Endometrial microvascular endothelial cells (primary cell): ENCODE results near the gene POR. TPM values are rescaled to one million over a fixed set of nuclear protein-coding genes. Genes with fewer than 3 reads are reported as not detected.
"Not testable (repeated sequence)": the region's sequence is repeated elsewhere in the genome, so short reads cannot be mapped to it uniquely, and the experiment has no call there.

Experiments used
- in situ Hi-C: cut with HindIII; loops from 2 replicates; pipeline ENCODE4 v1.10.0; 2017; ENCODE audit warnings: low sequenced_read_pairs, low pct_unique_long_range_greater_than_20kb; ENCODE audit errors: inconsistent ontology term
- total RNA-seq: library from RNA; depleted of rRNA; stranded (reverse); fragments of >200 nt; gene quantifications from one replicate; pipeline ENCODE4 v1.2.3, GENCODE V29; 2015; ENCODE audit errors: inconsistent ontology term

POR gene
- total RNA-seq, 1 donor from 2014 or later, result 50.1 TPM

DNA sequence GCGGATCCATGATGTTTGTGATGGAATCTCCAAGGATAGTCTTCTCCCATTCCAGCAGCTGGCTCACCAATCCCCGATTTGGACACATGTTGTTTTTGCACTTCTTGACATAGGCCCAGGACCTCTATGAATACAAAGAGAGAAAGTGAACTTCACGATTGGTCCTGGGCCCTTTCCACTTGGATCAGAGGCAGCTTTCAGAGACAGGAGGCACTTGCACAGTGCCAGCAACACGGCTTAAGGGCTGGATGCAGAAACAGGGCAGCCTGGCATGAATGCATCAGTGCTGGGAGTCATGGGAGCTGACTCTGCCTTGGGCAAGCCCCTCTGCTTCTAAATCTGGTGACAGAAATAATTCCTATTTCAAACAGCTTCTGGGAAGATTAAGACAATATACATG, 81.5 kb downstream of the POR start:
- in situ Hi-C loops, result no loop called here

DNA sequence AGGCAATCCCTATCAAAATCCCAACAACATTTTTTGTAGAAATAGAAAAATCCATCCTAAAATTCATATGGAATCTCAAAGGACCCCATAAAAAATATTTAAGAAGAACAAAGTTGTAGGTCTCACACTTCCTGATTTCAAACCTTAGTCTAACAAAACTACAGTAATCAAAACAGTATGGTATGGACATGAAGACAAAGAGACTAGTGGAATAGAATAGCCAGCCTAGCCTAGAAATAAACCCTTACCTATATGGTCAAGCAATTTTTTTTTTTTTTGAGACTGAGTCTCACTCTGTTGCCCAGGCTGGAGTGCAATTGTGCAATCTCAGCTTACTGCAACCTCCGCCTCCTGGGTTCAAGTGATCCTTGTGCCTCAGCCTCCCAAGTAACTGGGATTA, 83.1 kb downstream of the POR start:
- in situ Hi-C loops, result no loop called here

GRCh38 chr7:76000566-76000965, 85.6 kb downstream of the POR start:
- in situ Hi-C loops, result no loop called here

- in situ Hi-C loops, result no loop called here
Observed at GRCh38 chr7:76002139-76002538, 87.2 kb downstream of the POR start.

DNA sequence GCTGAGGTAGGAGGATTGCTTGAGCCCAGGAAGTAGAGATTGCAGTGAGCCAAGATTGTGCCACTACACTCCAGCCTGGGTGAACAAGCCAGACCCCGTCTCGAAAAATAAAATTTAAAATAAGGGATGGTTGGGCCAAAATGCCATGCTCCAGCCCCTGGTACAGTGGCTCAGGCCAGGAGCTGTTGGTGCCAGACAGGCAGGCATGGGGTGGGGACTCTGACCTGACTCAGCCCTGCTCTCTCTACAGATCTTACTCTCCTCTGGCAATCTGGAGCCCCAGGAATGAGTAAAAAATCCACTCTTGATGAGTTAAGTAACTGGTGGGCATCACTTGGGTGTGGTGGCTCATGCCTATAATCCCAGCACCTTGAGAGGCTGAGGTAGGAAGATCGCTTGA, 87.9 kb downstream of the POR start:
- in situ Hi-C loops, result no loop called here

- in situ Hi-C loops, result no loop called here
Observed at GRCh38 chr7:76003351-76003750, 88.4 kb downstream of the POR start.

DNA sequence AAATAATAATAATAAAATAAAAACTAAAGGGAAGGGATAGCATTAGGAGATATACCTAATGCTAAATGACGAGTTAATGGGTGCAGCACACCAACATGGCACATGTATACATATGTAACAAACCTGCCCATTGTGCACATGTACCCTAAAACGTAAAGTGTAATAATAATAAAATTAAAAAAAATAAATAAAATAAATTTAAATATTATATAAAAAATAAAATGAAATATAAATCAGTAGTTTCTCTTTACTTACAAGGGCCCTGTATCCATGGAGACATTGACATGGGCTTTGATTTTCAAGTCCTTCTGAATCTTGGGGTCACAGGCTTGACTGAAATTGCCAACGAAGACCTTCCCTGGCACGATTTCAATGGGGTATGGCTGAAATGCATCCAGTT, 90.0 kb downstream of the POR start:
- in situ Hi-C loops, result not testable (repeated sequence)

GRCh38 chr7:76008156-76008687, 93.3 kb downstream of the POR start:
- in situ Hi-C loops, result no loop called here

DNA sequence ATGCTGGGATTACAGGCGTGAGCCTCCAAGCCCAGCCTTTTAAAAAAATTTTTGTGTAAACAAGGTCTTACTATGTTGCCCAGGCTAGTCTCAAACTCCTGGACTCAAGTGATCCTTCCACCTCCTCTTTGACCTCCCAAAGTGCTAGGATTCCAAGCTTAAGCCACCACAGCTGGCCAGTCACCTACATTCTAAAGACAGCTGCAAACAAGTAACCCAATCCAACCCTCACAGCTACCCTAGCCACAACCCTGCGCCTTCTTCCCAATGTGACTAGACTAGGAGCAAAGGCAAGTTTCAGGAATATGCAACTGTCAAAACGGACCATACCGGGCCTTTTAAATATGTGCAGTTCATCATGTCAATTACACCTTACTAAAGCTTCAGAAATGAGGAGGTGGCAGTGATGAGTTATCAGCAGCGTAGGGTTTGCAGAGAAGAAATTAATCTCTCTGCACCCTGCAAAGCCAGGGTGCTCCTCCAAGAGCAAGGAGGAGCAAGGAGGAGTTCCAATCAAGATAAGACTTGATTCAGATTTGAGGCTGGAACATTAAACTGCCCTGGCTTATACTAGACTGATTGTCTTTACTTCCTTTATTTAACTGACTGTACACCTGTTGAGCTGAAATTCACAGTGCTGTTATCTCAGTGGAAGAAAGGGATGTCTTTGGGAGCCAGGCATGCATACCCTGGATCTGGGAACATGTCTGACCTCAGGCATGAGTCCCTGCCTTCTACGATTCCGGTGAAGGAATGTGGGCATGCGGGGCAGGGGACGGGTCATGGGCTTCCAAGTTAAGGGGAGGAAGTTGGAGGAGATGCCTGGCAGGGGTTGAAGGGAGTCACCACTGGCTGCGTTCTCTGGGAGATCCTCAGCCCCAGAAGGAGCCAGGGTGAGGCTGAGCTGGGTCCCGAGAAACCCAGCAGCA, 95.0 kb downstream of the POR start:
- in situ Hi-C loops, result no loop called here

GRCh38 chr7:76011442-76011861, 96.5 kb downstream of the POR start:
- in situ Hi-C loops, result no loop called here

DNA sequence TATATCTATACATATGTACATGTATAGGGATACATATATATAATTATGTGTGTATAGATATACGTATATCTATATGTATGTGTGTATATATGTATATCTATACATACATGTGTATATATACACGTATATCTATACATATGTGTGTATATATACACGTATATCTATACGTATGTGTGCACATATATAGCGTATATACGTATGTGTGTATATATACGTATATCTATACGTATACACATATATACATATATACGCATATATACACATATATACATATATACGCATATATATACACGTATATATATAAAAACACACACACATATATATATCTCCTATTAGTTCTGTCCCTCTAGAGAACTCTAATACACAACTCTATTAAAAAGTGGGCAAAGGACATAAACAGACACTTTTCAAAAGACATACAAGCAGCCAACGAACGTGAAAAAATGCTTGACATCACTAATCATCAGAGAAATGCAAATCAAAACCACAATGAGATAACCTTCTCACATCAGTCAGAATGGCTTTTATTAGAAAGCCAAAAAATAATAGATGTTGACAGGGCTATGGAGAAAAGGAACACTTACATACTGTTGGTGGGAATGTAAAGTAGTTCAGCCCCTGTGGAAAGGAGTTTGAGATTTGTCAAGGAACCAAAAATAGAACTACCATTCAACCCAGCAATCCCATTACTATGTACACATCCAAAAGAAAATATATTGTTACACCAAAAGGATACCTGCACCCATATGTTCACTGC, 101.4 kb downstream of the POR start:
- in situ Hi-C loops, result no loop called here

- in situ Hi-C loops, result not testable (repeated sequence)
Observed at GRCh38 chr7:76018520-76018919, 103.6 kb downstream of the POR start.

GRCh38 chr7:76020031-76020714, 105.2 kb downstream of the POR start:
- in situ Hi-C loops, result no loop called here

DNA sequence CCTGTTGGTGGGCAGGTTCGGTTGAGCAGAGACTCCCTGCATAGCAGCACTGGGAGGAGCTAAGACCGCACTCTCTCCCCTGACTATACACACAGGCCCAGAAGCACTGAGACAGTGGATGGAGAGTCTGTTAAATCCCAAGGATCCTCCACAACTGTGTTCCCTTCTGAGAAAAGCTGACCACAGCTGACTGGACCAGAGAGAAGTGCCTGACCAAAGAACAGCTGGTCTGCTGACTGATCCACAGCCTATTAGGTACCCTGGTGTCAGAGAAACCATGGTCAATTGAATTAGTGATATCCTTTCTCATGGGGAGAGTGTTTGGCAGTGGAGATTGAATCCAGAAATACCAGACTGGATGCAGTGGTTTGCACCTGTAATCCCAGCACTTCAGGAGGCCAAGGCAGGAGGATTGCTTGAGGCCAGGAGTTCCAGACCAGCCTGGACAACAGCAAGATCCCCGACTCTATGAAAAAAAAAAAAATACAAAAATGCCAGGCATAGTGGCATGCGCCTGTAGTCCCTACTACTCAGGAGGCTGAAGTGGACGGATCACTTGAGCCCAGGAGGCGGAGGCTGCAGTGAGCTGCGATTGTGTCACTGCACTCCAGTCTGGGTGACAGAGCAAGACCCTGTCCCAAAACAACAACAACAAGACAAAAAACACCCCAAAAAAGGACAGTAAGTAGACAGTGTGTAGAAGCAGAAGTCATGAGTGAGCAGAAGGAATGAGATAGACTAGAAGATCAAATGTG, 107.2 kb downstream of the POR start:
- in situ Hi-C loops, result no loop called here

DNA sequence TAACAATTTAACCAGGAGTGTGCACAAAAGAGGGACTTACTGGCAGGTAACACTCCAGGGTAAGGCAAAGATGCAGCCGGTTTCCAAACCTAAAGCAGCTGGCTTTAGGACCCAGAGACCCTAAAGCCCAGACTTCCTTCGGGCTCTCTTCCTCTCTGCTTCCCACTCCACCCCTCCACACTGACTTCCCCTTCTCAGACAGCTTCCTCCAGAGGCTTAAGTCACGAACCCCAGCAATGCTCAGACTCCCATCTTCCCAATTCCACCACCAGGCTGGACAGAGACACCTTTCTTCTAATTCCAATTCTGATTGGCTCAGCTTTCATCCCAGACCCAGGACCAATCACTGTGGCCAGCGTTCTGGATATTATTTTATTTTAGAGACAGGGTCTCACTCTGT, 108.0 kb downstream of the POR start:
- in situ Hi-C loops, result no loop called here

DNA sequence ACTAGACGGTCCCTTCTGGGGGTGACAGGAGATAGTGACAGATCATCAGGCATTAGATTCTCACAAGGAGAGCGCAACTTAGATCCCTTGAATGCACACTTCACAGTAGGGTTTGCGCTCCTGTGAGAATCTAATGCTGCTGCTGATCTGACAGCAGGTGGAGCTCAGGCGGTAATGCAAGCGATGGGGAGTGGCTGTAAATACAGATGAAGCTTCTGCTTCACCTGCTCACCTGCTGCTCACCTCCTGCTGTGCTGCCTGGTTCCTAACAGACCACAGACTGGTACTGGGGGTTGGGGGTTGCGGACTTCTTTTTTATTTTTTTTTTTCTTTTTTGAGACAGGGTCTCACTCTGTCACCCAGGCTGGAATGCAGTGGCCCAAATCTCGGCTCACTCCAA, 114.7 kb downstream of the POR start:
- in situ Hi-C loops, result not testable (repeated sequence)

DNA sequence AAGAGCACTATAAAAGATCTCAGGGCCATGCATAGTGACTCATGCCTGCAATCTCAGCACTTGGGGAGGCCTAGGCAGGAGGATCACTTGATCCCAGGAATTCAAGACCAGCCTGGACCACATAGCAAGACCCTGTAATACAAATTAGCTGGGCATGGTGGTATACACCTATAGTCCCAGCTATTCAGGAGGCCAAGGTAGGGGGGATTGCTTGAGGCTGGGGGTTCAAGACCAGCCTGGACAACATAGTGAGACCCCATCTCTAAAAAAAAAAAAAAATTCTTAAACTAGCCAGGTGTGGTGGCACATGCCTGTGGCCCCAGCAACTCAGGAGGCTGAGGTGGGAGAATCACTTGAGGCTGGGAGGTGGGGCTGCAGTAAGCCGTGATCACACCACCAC, 117.0 kb downstream of the POR start:
- in situ Hi-C loops, result no loop called here
